Common myeloid progenitor, CD34-positive (primary cell): ENCODE measurements around the gene RNU11.
"Not testable (repeated sequence)": the region's sequence is repeated elsewhere in the genome, so short reads cannot be mapped to it uniquely, and the experiment has no call there.

Source experiments
- CTCF ChIA-PET: fragments of 350-600 bp; sonication (Branson Sonifier 250); formaldehyde crosslinking; loops from one replicate; lab custom pipeline; 2021; ENCODE audit warnings: antibody characterized with exemption; lab: Charles Lee
- POLR2A ChIA-PET: fragments of 350-600 bp; sonication (Branson Sonifier 250); formaldehyde crosslinking; loops from one replicate; lab custom pipeline; 2021; ENCODE audit warnings: antibody characterized with exemption; lab: Charles Lee
- DNase-seq, 3 donors: peaks; one replicate each; pipeline versions ENCODE4 v3.0.0 to v3.0.0-alpha.2; 2013
- H3K27ac ChIP-seq, 2 experiments: 1 replicate in 1 of 2; 2 replicates in 1 of 2; pipeline ENCODE4 v1.7.0; 2013; ENCODE audit warnings: inconsistent platforms in 2 of 2, low read length in 2 of 2, mild to moderate bottlenecking in 2 of 2, low read depth in 1 of 2, moderate library complexity in 1 of 2; ENCODE audit not compliant: severe bottlenecking in 2 of 2, insufficient read depth in 1 of 2, poor library complexity in 1 of 2
- H3K27me3 ChIP-seq, 5 experiments: replicated peaks in 2 of 5; 1 replicate in 3 of 5; 2 replicates in 2 of 5; pipeline versions ENCODE4 v1.6.1 to v1.7.0; 2013; ENCODE audit warnings: low read length in 4 of 5, mild to moderate bottlenecking in 2 of 5, moderate library complexity in 2 of 5, inconsistent platforms in 1 of 5; ENCODE audit not compliant: insufficient read depth in 5 of 5, control insufficient read depth in 4 of 5
- H3K36me3 ChIP-seq, 4 experiments: 1 replicate in 2 of 4; 2 replicates in 2 of 4; pipeline versions ENCODE4 v1.6.1 to v1.7.0; 2013; ENCODE audit warnings: low read length in 3 of 4, control low read depth in 1 of 4, mild to moderate bottlenecking in 1 of 4; ENCODE audit not compliant: control insufficient read depth in 4 of 4, insufficient read depth in 4 of 4
- H3K4me1 ChIP-seq, 4 experiments: 1 replicate in 3 of 4; 2 replicates in 1 of 4; pipeline versions ENCODE4 v1.6.1 to v1.7.1; 2013; ENCODE audit warnings: low read length in 3 of 4, mild to moderate bottlenecking in 3 of 4, control low read depth in 1 of 4, inconsistent platforms in 1 of 4, moderate library complexity in 1 of 4; ENCODE audit not compliant: control insufficient read depth in 4 of 4, insufficient read depth in 4 of 4; ENCODE audit errors: control extremely low read depth in 1 of 4
- H3K4me3 ChIP-seq, 7 experiments: 1 replicate in 4 of 7; 2 replicates in 3 of 7; pipeline versions ENCODE4 v1.5.1 to v1.7.0; 2013; ENCODE audit warnings: mild to moderate bottlenecking in 7 of 7, low read length in 6 of 7, moderate library complexity in 6 of 7, inconsistent platforms in 2 of 7, low read depth in 2 of 7, control low read depth in 1 of 7; ENCODE audit not compliant: insufficient read depth in 4 of 7, control insufficient read depth in 1 of 7; ENCODE audit errors: extremely low read depth in 1 of 7
- H3K9me3 ChIP-seq, 5 experiments: 1 replicate in 4 of 5; 2 replicates in 1 of 5; pipeline versions ENCODE4 v1.6.1 to v1.7.1; 2013; ENCODE audit warnings: low read length in 4 of 5, mild to moderate bottlenecking in 2 of 5, inconsistent platforms in 1 of 5, low read depth in 1 of 5, moderate library complexity in 1 of 5; ENCODE audit not compliant: control insufficient read depth in 4 of 5, insufficient read depth in 2 of 5; ENCODE audit errors: control extremely low read depth in 1 of 5
- WGBS: methylation state at CpG from one replicate; pipeline ENCODE4 v1.1.5; 2013; ENCODE audit not compliant: insufficient coverage; 5-methylcytosine and 5-hydroxymethylcytosine counted together

The RNU11 gene

GRCh38 chr1:28655448-28656311, 7.3 kb downstream of the RNU11 start:
- WGBS, result 92% methylated on average over 8 of the region's 10 CpGs
- H3K4me1 ChIP-seq, H3K4me3 ChIP-seq, POLR2A ChIA-PET, H3K36me3 ChIP-seq, H3K9me3 ChIP-seq, H3K27ac ChIP-seq, H3K27me3 ChIP-seq: not testable (repeated sequence)
- peak in 2 of 3 donors; percentile 15 to 45 for DNase-seq
- CTCF ChIA-PET, result interaction anchor here (0.8 to 2.1 kb wide), 2 partner anchors 9 to 69 kb away, joined by 3 to 5 read pairs; no protein-coding TSS in a partner anchor

- H3K4me1 ChIP-seq, result no peaks in the 10 kb centered on the region
- no peak overlapping the region for H3K27ac ChIP-seq
- no peaks in the 10 kb centered on the region for H3K9me3 ChIP-seq
- H3K4me3 ChIP-seq, result no peak overlapping the region
- H3K36me3 ChIP-seq, result no peaks in the 10 kb centered on the region
- no peaks in the 10 kb centered on the region for H3K27me3 ChIP-seq
- DNase-seq, result no peak
- CTCF ChIA-PET, result no interaction called here
- POLR2A ChIA-PET, result no interaction called here
- 98% methylated on average over 5 of the region's 6 CpGs for WGBS
These were observed 7.9 kb downstream of the RNU11 start for GRCh38 chr1:28656335-28656734.

- Histone ChIP-seq H3K36me3 (no peaks in the 10 kb centered on the region), H3K27me3 (no peaks in the 10 kb centered on the region), H3K4me3 (no peak overlapping the region), H3K27ac (no peak overlapping the region), H3K9me3 (no peaks in the 10 kb centered on the region), H3K4me1 (peaks cover 5 to 11% (median 8%) of the 10 kb centered on the region in 4 experiments)
- DNase-seq, result no peak
- WGBS, result 93% methylated on average over 3 of the region's 7 CpGs
- ChIA-PET CTCF (interaction anchor here (0.6 to 1.2 kb wide), 2 partner anchors 9 to 123 kb away, joined by 3 to 5 read pairs; no protein-coding TSS in a partner anchor), POLR2A (interaction anchor here (0.6 to 0.7 kb wide), 2 partner anchors 22 to 55 kb away, joined by 4 to 5 read pairs; no protein-coding TSS in a partner anchor)
These were observed 15.6 kb downstream of the RNU11 start for GRCh38 chr1:28663871-28664470.

GRCh38 chr1:28666806-28667205, 18.4 kb downstream of the RNU11 start:
- ChIA-PET POLR2A (interaction anchor here (1.4 kb wide), 1 partner anchor 18 kb away, joined by 4 read pairs; the partner anchor contains the start of gene RNU11), CTCF (interaction anchor here (1.1 kb wide), 1 partner anchor 18 kb away, joined by 3 read pairs; the partner anchor contains the start of gene RNU11)
- no peaks in the 10 kb centered on the region for H3K27me3 ChIP-seq

GRCh38 chr1:28668191-28668955, 20.0 kb downstream of the RNU11 start, which contains the start of gene GMEB1:
TSS of gene GMEB1 (plus strand) at chr1:28668784. CDS start at chr1:28683613, 14,829 bp downstream.
- no peaks in the 10 kb centered on the region for H3K9me3 ChIP-seq

More at GRCh38 chr1:28666806-28667205, 18.4 kb downstream of the RNU11 start:
- WGBS, result 98% methylated on average over 7 of the region's 12 CpGs
- Histone ChIP-seq H3K27ac (no peak overlapping the region), H3K36me3 (no peaks in the 10 kb centered on the region), H3K4me3 (no peak overlapping the region), H3K4me1 (peaks cover 10 to 19% (median 15%) of the 10 kb centered on the region in 4 experiments), H3K9me3 (no peaks in the 10 kb centered on the region)
- DNase-seq, result no peak

GRCh38 chr1:28668956-28669723, 20.7 kb downstream of the RNU11 start:
- Histone ChIP-seq H3K4me3 (peak overlapping the region; percentile 74 to 94 (median 91)), H3K36me3 (peaks cover 0 to 2% (median 0%) of the 10 kb centered on the region in 4 experiments), H3K9me3 (no peaks in the 10 kb centered on the region), H3K27ac (peak overlapping the region; percentile 90 to 97), H3K27me3 (no peaks in the 10 kb centered on the region), H3K4me1 (peaks cover 10 to 19% (median 15%) of the 10 kb centered on the region in 4 experiments)
- peak; percentile 15 to 57 (median 24) for DNase-seq
- ChIA-PET CTCF (interaction anchor here (1.3 to 1.5 kb wide), 2 partner anchors 14 to 20 kb away, joined by 3 read pairs; partner anchors contain the start of gene RNU11), POLR2A (interaction anchor here (0.5 to 2.4 kb wide), 6 partner anchors 17 to 88 kb away, joined by 3 to 29 read pairs (median 7); partner anchors contain the start of genes RNU11 and YTHDF2)
- 0% methylated on average over 54 of the region's 63 CpGs for WGBS

More at GRCh38 chr1:28668191-28668955, 20.0 kb downstream of the RNU11 start, which contains the start of gene GMEB1:
- WGBS, result 5% methylated on average over 22 of the region's 57 CpGs
- peak within 1 kb of the TSS; percentile 90 to 97 for H3K27ac ChIP-seq
- H3K27me3 ChIP-seq, result no peaks in the 10 kb centered on the region
- CTCF ChIA-PET, result interaction anchor here (0.9 to 1.5 kb wide), 4 partner anchors 14 to 25 kb away, joined by 3 to 4 read pairs (median 3); partner anchors contain the start of genes RNU11 and TAF12
- H3K4me1 ChIP-seq, result peaks cover 10 to 19% (median 15%) of the 10 kb centered on the region in 4 experiments
- POLR2A ChIA-PET, result interaction anchor here (0.5 to 2.4 kb wide), 4 partner anchors 16 to 68 kb away, joined by 3 to 29 read pairs (median 8); partner anchors contain the start of genes RNU11 and YTHDF2
- peak within 1 kb of the TSS; percentile 74 to 94 (median 91) for H3K4me3 ChIP-seq
- no peaks in the 10 kb centered on the region for H3K36me3 ChIP-seq
- DNase-seq, result peak; percentile 80 to 91 (median 89)
